HTERT RPE-1 (cell line): ENCODE results near the gene C10orf67.

Experiments used
- in situ Hi-C: fragments of 300-500 bp; cut with MboI; formaldehyde crosslinking; loops from 4 replicates; pipeline ENCODE4 v1.14.3; 2020; ENCODE audit warnings: low sequenced_read_pairs

Gene C10orf67

DNA sequence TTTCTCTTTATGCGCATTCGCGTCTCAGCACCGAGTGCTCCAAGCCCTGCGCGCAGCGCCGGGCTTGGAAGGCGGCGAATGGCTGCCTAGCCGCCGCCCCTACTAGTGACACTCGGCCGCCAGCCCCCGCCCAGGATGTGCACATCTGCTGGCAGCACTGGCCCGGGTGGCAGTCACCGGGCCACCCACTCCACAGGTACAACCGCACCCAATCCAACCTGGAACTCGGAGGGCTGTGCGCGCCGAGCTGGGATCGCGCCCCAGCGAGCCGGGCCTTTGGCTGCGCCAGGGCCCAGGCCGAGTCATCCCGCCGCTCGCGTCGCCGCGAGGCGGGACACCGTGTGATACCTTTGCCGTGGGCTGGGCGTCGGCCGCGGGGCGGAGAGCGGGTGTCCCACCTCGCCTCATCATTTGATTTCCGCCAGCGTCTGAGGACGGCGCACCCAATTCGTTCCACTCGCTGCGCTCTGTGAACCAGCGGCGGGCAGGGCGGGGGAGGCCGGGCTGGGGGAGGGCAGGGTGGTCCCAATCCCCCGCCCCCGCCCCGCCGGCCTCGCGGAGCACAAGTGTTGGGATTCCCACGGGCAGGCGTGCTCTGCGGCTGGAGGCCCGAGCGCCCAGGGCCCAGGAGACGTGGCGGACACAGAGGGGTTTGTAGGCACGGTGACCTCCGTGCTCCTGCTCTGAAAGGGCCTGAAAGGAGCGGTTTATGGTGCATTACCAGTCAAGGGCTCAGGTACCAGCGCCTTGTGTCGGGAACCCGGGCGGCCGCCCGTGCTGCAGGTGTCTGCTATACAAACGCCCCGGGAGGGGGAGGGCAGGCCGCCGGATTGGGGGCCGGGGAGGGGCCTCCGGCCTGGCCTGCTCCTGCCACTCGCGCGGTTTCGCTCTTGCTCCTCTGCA, 170.3 kb downstream of the C10orf67 start:
- in situ Hi-C loops = no loop called here

DNA sequence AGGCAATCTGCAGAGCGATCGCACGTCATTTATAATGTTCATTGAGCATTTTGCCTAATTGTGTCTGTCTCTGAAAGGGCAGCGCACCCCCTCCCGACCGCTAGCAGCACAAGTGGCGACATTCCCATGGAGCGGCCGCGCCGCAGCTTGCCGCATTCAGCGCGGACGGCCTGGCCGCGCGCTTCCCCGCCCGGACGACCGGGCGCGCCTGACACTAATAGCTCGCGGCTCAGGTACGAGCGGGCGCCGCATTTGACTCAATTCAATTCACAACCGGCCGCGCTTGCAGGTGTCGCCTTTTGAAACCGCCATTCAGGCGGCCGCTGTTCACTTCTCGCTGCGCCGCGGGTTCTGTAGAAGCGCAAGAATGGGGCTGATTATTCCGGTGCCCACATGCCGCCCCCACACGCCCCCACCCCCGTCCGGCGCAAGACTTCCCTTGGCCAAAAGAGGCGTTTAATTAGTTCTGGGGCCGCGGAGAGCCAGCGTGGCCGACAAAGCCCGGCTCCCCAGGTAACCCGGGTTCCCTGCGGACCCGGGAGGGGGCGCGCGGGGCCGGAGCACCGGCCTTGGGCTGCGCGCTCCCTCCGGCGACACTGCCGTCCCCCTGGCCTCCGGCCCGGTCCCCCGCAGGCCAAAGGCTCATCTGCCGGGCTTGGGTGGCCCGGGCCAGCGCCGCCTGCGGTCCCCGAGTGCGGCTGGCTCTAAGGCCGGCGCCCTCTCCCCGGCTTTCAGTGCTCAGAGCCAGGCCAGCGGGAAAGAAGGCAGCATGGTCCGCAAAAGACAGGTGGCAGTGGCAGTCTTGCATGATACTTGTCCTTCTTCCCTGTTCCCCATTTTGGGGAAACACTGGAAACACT, 171.2 kb downstream of the C10orf67 start:
- in situ Hi-C loops = no loop called here

DNA sequence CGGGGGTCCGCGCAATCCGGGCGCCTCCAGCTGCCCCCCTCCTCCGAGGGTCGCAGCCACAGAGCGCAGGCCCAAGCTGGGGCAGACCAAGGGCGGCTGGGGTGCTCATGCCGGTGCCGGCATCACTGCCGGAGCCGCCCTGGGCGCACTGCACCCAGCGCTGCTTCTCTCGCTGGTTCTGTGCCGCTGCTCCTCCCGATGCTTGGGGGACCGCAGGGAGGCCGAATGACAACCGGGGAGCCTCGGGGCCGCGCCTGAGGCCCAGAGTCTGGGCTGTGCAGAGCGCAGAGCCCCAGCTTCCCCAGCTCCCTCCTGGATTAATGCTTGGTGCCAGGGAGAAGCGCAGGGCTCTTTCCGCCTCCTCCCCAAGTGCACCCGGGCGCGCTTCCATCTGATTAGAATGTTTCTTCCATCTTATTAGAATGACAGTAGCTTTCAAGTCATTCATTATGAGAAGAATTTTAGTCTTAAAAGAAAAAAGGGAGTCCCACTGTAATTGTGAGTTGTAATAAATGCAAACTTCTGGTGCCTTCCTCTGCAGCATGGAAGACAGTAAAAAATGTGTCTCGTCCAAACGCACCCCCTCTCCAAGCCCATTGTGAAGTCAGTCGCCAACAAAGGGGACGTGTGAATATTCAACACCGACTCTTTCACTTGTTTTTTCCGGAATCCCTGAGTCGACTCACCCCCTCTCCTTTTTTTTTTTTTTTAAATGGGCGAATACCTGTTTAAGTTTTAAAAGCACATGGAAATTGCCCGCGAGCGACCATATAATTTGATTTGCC, 172.0 kb downstream of the C10orf67 start:
- in situ Hi-C loops = no loop called here

DNA sequence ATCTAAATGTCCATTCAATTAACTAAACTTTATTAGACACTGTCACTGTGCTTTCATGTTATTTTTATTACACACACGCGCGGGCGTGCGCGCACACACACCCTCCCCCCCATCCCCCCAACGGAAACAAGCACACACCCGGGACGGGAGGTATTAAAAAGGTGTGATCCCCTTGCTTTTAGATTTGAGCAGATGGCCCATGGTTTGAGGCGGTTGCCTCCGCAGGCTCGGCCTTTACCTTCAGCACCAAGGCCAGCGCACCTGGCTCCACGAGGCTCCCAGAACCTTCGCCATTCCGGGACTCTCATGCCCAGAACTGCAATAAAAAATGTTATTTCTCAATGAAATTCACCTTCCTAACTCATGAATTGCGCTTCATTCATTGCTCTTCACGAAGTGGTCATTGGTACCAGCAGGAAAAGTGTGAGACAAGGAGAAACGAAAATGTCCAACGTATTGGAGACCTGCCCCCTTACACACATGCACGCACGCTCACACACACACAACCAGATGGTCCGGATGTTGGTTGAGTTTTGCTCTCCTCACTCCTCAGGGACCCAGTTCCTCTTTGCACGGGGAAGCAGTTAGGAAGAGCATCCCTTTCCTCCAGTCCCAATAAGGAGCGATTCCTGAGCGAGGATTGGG, 173.2 kb downstream of the C10orf67 start:
- in situ Hi-C loops = no loop called here

DNA sequence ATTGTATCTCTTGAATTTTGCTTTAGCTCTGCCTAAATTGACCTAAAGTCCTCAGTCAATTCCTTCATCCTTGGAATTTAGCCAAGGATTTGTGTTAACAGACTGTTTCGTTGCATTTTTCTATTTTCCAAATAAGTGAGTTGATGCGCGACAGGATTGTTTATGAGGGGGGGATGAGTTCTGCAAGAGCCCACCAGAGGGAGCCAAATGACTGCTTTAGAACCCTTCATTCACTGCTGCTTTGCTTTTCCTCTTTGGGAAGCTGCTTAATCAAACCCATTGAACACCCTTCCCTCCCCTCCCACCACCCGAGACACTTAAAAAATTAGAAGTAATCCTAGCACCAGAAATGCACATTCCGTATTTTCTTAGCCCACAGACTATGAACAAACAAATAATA, 186.2 kb downstream of the C10orf67 start:
- in situ Hi-C loops = no loop called here

DNA sequence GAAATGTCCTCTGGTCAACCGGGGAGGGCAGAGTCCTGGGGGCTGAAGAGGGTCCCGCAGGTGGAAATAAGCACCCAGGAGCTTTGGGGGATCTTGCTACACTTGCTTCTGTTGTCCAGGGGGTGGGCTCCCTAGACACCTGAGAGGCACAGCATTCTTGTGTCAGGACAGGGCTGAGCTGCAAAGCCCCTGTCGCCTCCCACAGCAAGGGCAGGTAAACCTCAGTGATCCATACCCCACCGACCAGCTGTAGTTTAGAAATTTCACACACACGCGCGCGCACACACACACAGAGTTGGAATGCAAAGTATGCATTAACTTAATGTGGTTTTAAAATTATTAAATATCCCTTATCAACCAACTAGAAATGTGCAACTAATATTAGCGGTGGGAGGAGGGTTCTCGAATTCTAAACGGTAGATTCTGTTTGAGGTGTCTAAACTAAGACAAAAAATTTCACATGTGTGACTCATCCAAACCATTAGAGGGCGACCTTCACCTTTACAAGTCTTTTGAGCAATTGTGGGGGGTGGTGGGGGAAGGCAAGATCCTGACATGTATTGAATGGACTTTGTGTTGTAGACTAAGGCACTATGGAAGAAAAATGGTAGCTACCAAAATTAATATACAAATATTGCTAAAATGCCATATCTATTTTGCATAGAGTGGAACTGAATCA, 186.8 kb downstream of the C10orf67 start:
- in situ Hi-C loops = no loop called here

DNA sequence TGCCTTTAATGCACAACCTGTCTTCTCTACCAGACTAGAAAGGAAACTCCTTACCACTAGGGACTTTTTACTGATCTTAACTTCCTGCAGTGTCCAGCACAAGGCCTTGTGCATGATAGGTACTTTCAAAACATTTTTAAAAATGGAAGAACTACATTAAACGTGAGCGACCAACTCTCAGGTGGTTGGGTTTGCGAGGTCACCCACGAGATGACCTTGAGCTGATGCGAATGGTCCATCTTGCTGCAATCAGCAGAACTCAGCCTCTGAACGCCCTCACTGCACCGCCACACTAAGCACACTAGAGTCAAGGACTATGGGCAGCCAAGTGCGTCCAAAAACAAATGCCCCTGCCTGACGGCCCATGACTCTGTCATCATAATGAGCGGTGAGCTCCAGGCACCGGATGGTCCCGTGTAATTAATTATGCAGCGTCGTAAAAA, 187.3 kb downstream of the C10orf67 start:
- in situ Hi-C loops = no loop called here

DNA sequence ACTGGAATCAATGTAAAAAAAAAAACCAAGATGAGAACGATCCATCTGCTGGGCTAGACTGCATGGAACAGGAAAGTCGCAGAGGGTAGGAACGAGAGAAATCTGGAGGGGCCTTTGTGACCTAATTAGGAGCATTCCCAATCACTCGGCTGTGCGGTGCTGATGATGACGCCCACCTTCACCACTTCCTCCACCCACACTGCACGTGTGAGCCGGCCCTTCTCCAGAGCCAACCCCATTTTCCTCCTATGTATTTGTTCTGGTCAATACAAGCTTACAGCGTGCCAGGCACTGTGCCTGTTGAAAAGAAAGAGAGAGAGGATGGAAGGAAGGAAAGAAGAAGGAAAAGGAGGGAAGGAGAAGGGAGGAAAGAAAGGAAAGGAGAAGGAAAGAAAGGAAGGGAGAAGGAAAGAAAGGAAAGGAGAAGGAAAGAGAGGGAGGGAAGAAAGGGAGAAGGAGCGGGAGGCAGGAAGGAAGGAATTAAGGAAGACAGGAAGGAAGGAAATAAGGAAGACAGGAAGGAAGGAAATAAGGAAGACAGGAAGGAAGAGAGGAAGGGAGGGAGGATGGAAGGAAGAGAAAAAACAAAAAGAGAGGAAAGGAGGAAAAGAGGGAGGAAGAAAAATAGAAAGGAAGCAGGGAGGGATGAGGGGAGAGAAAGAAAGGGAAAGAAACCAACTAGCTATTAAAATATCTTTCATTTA, 188.0 kb downstream of the C10orf67 start:
- in situ Hi-C loops = no loop called here

DNA sequence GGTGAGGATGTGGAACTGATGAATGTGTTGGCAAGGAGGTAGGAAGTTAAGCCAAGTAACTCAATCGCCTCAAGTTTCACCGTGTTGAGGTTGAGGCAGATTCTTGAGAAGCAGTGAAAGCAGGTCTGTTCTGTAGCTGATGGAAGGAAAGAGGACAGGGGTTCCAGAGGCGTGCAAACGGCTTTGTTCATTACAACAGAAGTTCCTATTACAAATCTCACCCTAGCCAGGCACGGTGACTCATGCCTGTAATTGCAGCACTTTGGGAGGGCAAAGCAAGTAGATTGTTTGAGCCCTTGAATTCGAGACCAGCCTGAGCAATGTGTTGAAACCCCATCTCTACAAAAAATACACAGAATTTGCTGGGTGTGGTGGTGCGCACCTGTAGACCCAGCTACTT, 189.4 kb downstream of the C10orf67 start:
- in situ Hi-C loops = no loop called here
